Measurements from ENCODE around the gene THAP4.

DNA sequence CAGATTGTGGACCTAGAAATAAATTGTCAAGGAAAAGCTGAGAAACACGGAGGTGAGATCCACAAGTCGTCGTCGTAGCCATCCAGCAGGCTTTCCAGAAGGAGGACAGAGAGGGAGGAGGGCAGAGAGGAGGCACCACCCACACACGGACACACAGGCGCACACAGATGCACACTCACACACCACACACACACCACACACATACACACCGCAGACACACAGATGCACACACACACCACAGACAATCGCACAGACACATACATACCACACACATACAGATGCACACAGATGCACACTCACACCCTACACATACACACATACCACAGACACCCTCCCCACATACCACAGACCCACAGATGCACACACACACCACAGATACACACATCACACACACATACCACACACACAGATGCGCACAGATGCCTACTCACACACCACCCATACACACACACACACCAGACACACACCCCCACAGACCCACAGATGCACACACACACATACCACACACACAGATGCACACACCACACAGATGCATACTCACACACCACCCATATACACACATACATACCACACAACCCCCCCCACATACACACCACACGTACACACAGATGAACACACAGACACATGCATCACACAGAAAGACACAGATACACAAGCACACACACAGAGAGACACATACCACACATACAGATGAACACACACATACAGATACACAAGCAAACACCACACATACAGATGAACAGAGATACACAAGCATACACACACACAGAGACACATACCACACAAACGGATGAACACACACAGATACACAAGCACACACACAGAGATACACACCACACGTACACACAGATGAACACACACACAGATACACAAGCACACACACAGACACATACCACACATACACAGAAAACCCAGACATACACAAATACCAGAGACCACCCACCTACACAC, 91.2 kb downstream of the THAP4 start:
- TF ChIP-seq EZH2 (IDR thresholded peaks at IDR 0.05; ENCODE audit: insufficient read depth, low read length): no peak
- TF ChIP-seq CTCF (IDR thresholded peaks at IDR 0.05; ENCODE audit: insufficient read depth, low read depth, low read length): no peak
